Fibroblast of the aortic adventitia (primary cell): ENCODE results near the gene SHOX. TPM values are rescaled to one million over a fixed set of nuclear protein-coding genes. Genes with fewer than 3 reads are reported as not detected.
"Not testable (repeated sequence)": the region's sequence is repeated elsewhere in the genome, so short reads cannot be mapped to it uniquely, and the experiment has no call there.

Source experiments
- DNase-seq: peaks from one replicate; pipeline ENCODE4 v3.0.0-alpha.2; 2010; ENCODE audit warnings: low read depth
- H3K4me3 ChIP-seq: 2 replicates; pipeline ENCODE4 v1.5.1; 2011; ENCODE audit warnings: low read depth, mild to moderate bottlenecking, control low read depth, low read length, moderate library complexity
- CTCF ChIP-seq: IDR thresholded peaks from 2 replicates; pipeline ENCODE4 v1.5.1; 2011; ENCODE audit warnings: mild to moderate bottlenecking, low read length, control low read depth, inconsistent platforms; ENCODE audit not compliant: insufficient read depth
- total RNA-seq: library from RNA; depleted of rRNA; stranded (reverse); fragments of >200 nt; gene quantifications from 2 replicates; pipeline ENCODE4 v1.2.3, GENCODE V29; 2012; ENCODE audit warnings: low replicate concordance

Gene SHOX
- not detected in 2 replicates for total RNA-seq

GRCh38 chrX:630612-631496 is at the start of gene SHOX:
TSS of gene SHOX (plus strand) at chrX:630791. CDS start at chrX:630898, 107 bp downstream.
- no peak for DNase-seq
- H3K4me3 ChIP-seq, result no peak within 1 kb of the TSS
- TF ChIP-seq CTCF, result no peak

GRCh38 chrX:581066-581465 is 49.5 kb upstream of the SHOX start:
- no peak for DNase-seq
- no peak overlapping the region for H3K4me3 ChIP-seq
- TF ChIP-seq CTCF, result no peak

GRCh38 chrX:581720-582298 is 48.8 kb upstream of the SHOX start:
- DNase-seq, result no peak
- no peak for TF ChIP-seq CTCF

GRCh38 chrX:584572-584971 is 46.0 kb upstream of the SHOX start:
- TF ChIP-seq CTCF, result no peak
- no peak for DNase-seq
- no peak overlapping the region for H3K4me3 ChIP-seq

More at GRCh38 chrX:581720-582298, 48.8 kb upstream of the SHOX start:
- no peak overlapping the region for H3K4me3 ChIP-seq

- TF ChIP-seq CTCF, result no peak
- DNase-seq, result no peak
- H3K4me3 ChIP-seq, result no peak overlapping the region
Observed at GRCh38 chrX:585115-585808, 45.3 kb upstream of the SHOX start.

GRCh38 chrX:586351-586750 is 44.2 kb upstream of the SHOX start:
- no peak for DNase-seq
- no peak for TF ChIP-seq CTCF

GRCh38 chrX:589261-589660 is 41.3 kb upstream of the SHOX start:
- H3K4me3 ChIP-seq, DNase-seq: not testable (repeated sequence)

More at GRCh38 chrX:586351-586750, 44.2 kb upstream of the SHOX start:
- no peak overlapping the region for H3K4me3 ChIP-seq
